ENCODE measurements around the gene ASTL.

ASTL gene

GRCh38 chr2:96081042-96081441 is 57.3 kb downstream of the ASTL start:
- no peak overlapping the region for H3K4me3 ChIP-seq (ENCODE audit: low read depth in 1 of 2, low read length in 1 of 2)

GRCh38 chr2:96075199-96075771 is 63.0 kb downstream of the ASTL start:
- Histone ChIP-seq H3K27ac (no peak overlapping the region), H3K4me3 (ENCODE audit: low read depth in 1 of 2, low read length in 1 of 2) (no peak overlapping the region), H3K27me3 (no peaks in the 10 kb centered on the region), H3K36me3 (no peaks in the 10 kb centered on the region), H3K9me3 (no peaks in the 10 kb centered on the region), H3K4me1 (ENCODE audit: control insufficient read depth in 1 of 2, insufficient read depth in 1 of 2, low read depth in 1 of 2, low read length in 1 of 2) (no peaks in the 10 kb centered on the region)
- TF ChIP-seq CTCF (IDR thresholded peaks at IDR 0.05), result no peak

More at GRCh38 chr2:96081042-96081441, 57.3 kb downstream of the ASTL start:
- Histone ChIP-seq H3K27me3 (no peaks in the 10 kb centered on the region), H3K9me3 (no peaks in the 10 kb centered on the region), H3K36me3 (no peaks in the 10 kb centered on the region), H3K27ac (no peak overlapping the region), H3K4me1 (ENCODE audit: control insufficient read depth in 1 of 2, insufficient read depth in 1 of 2, low read depth in 1 of 2, low read length in 1 of 2) (peaks cover 6 to 8% of the 10 kb centered on the region in 2 experiments)
- no peak for TF ChIP-seq CTCF (IDR thresholded peaks at IDR 0.05)

- H3K27me3 ChIP-seq, result no peaks in the 10 kb centered on the region
- H3K4me3 ChIP-seq (ENCODE audit: low read depth in 1 of 2, low read length in 1 of 2), result no peak overlapping the region
- H3K36me3 ChIP-seq, result no peaks in the 10 kb centered on the region
- no peak overlapping the region for H3K27ac ChIP-seq
- no peaks in the 10 kb centered on the region for H3K4me1 ChIP-seq (ENCODE audit: control insufficient read depth in 1 of 2, insufficient read depth in 1 of 2, low read depth in 1 of 2, low read length in 1 of 2)
- no peaks in the 10 kb centered on the region for H3K9me3 ChIP-seq
- no peak for TF ChIP-seq CTCF (IDR thresholded peaks at IDR 0.05)
Observed at GRCh38 chr2:96074156-96074555, 64.1 kb downstream of the ASTL start.

GRCh38 chr2:96073170-96073775 is 65.0 kb downstream of the ASTL start:
- H3K4me3 ChIP-seq (ENCODE audit: low read depth in 1 of 2, low read length in 1 of 2), result no peak overlapping the region
- H3K36me3 ChIP-seq, result no peaks in the 10 kb centered on the region
- TF ChIP-seq CTCF (IDR thresholded peaks at IDR 0.05), result no peak
- H3K4me1 ChIP-seq (ENCODE audit: control insufficient read depth in 1 of 2, insufficient read depth in 1 of 2, low read depth in 1 of 2, low read length in 1 of 2), result no peaks in the 10 kb centered on the region
- no peaks in the 10 kb centered on the region for H3K27me3 ChIP-seq
- H3K27ac ChIP-seq, result no peak overlapping the region
- no peaks in the 10 kb centered on the region for H3K9me3 ChIP-seq

Data from neutrophil (primary cell).